Gastroesophageal sphincter (tissue), 3 donors: ENCODE measurements around the gene CNTNAP2.

ENCODE experiments used
- CTCF ChIP-seq, 4 experiments: fragments of 200-600 bp in 2 of 4; fragments of 450-650 bp in 2 of 4; sonication (generic) in 1 of 4; IDR thresholded peaks; one replicate each; pipeline ENCODE4 v1.5.1; 2017 to 2019; ENCODE audit warnings: antibody characterized with exemption in 4 of 4, mild to moderate bottlenecking in 2 of 4, moderate library complexity in 2 of 4
- POLR2A ChIP-seq, 2 donors: fragments of 450-650 bp; IDR thresholded peaks; one replicate each; pipeline ENCODE4 v1.6.1; 2017; ENCODE audit warnings: antibody characterized with exemption in 2 of 2, mild to moderate bottlenecking in 2 of 2, moderate library complexity in 1 of 2

GRCh38 chr7:147428075-147428474, 1311.5 kb downstream of the CNTNAP2 start:
- TF ChIP-seq CTCF (IDR thresholded peaks at IDR 0.05): no peak
- no peak for TF ChIP-seq POLR2A (IDR thresholded peaks at IDR 0.05)
